Transverse colon (tissue), 4 donors: ENCODE measurements around the gene GALNT17.

Source experiments
- CTCF ChIP-seq, 5 experiments: fragments of 200-600 bp in 3 of 5; fragments of 450-650 bp in 2 of 5; sonication (generic) in 3 of 5; IDR thresholded peaks; 1 replicate in 2 of 5; 2 replicates in 3 of 5; pipeline ENCODE4 v1.5.1; 2016 to 2017; ENCODE audit warnings: antibody characterized with exemption in 5 of 5, inconsistent platforms in 3 of 5, mild to moderate bottlenecking in 2 of 5, moderate library complexity in 1 of 5
- EP300 ChIP-seq: sonication (generic); formaldehyde crosslinking; IDR thresholded peaks from one replicate; pipeline ENCODE4 v1.6.1; 2017; ENCODE audit warnings: antibody characterized with exemption, low read depth
- POLR2A ChIP-seq: fragments of 450-650 bp; IDR thresholded peaks from one replicate; pipeline ENCODE4 v1.6.1; 2016; ENCODE audit warnings: antibody characterized with exemption, mild to moderate bottlenecking, moderate library complexity
- POLR2AphosphoS5 ChIP-seq, 3 donors: sonication (generic); formaldehyde crosslinking; IDR thresholded peaks; one replicate each; pipeline ENCODE4 v1.6.1; 2016; ENCODE audit warnings: antibody characterized with exemption in 3 of 3

GRCh38 chr7:71708710-71709109 lies 576.8 kb downstream of the GALNT17 start:
- TF ChIP-seq CTCF (IDR thresholded peaks at IDR 0.05) (no peak), EP300 (no peak), POLR2A (no peak), POLR2AphosphoS5 (IDR thresholded peaks at IDR 0.05) (no peak)
